Vagina (tissue), 2 donors: ENCODE results near the gene KCTD7. TPM values are rescaled to one million over a fixed set of nuclear protein-coding genes. Genes with fewer than 3 reads are reported as not detected.
"Not testable (repeated sequence)": the region's sequence is repeated elsewhere in the genome, so short reads cannot be mapped to it uniquely, and the experiment has no call there.

Source experiments
- DNase-seq, 2 donors: peaks; one replicate each; pipeline ENCODE4 v3.0.0-alpha.2; 2017; ENCODE audit errors: extremely low spot score in 2 of 2
- H3K27ac ChIP-seq: fragments of 200-600 bp; sonication (generic); one replicate; pipeline ENCODE4 v1.5.1; 2019
- H3K27me3 ChIP-seq: fragments of 200-600 bp; sonication (generic); one replicate; pipeline ENCODE4 v1.5.1; 2019
- H3K36me3 ChIP-seq, 2 donors: fragments of 200-600 bp; sonication (generic); one replicate each; pipeline ENCODE4 v1.5.1; 2017 to 2019
- H3K4me1 ChIP-seq: fragments of 200-600 bp; sonication (generic); one replicate; pipeline ENCODE4 v1.5.1; 2019
- H3K4me3 ChIP-seq, 2 donors: fragments of 200-600 bp; sonication (generic); 1 replicate in 1 of 2; 2 replicates in 1 of 2; pipeline ENCODE4 v1.5.1; 2016 to 2019
- H3K9me3 ChIP-seq: fragments of 200-600 bp; sonication (generic); one replicate; pipeline ENCODE4 v1.5.1; 2019
- POLR2A ChIP-seq, 2 donors: fragments of 450-650 bp; IDR thresholded peaks; one replicate each; pipeline ENCODE4 v1.6.1; 2017; ENCODE audit warnings: antibody characterized with exemption in 2 of 2, mild to moderate bottlenecking in 2 of 2, moderate library complexity in 2 of 2
- POLR2AphosphoS5 ChIP-seq, 2 donors: sonication (generic); formaldehyde crosslinking; IDR thresholded peaks; one replicate each; pipeline ENCODE4 v1.9.0; 2017; ENCODE audit warnings: antibody characterized with exemption in 2 of 2, mild to moderate bottlenecking in 2 of 2, low read depth in 1 of 2; ENCODE audit not compliant: insufficient read depth in 1 of 2
- intact Hi-C: fragments of 100-400 bp; cut with DNase I; formaldehyde crosslinking; loops from one replicate; pipeline ENCODE4 v1.15.1; 2023
- total RNA-seq: library from RNA; depleted of rRNA; stranded (reverse); fragments of >200 nt; gene quantifications from one replicate; pipeline ENCODE4 v1.2.3, GENCODE V29; 2016
- TF ChIP-seq, protein P1 (sequence below), 3 experiments: fragments of 450-650 bp in 2 of 3; fragments of 200-600 bp in 1 of 3; sonication (generic) in 1 of 3; IDR thresholded peaks; one replicate each; pipeline ENCODE4 v1.5.1; 2017 to 2019; ENCODE audit warnings: antibody characterized with exemption in 3 of 3, mild to moderate bottlenecking in 2 of 3, moderate library complexity in 2 of 3

KCTD7 gene
- total RNA-seq, 1 donor from 2014 or later: 20.6 TPM

DNA sequence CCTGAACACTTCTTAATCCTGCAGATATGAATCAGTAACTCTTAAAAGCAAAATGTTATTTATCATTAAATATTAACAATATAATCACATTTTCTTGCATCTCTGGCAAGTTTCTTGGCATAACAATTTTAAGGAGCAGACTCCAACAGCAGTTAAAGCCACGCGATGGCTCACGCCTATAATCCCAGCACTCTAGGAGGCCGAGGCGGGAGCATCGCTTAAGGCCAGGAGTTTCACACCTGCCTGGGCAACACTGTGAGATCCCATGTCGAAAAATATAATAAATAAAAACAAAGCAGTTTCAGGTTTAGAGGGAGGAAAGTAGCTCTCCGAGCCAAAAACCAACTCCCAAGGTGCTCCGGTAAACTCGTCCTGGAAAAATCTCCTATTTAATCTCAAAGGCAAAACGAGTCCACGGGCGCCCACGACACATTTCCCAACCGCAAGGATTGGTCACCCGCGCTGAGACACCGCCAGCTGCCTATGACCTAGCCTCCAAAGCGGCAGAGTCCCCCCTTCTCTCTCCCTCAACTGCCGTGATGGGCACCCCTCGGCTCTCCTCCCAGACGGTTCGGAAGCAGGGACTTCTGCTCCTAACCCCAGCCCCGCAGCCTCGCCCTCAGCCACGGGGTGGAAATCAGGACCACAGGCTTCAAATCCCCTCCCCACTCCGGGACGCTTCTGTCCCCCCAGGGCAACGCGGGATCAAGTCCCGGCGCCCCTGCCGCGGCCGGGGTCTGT lies 37.5 kb upstream of the KCTD7 start:
- intact Hi-C loops: loop anchor here (5.0 kb wide), 1 partner anchor 36 kb away; the partner anchor contains the start of gene KCTD7
- H3K27ac ChIP-seq: peak overlapping the region; percentile 98

DNA sequence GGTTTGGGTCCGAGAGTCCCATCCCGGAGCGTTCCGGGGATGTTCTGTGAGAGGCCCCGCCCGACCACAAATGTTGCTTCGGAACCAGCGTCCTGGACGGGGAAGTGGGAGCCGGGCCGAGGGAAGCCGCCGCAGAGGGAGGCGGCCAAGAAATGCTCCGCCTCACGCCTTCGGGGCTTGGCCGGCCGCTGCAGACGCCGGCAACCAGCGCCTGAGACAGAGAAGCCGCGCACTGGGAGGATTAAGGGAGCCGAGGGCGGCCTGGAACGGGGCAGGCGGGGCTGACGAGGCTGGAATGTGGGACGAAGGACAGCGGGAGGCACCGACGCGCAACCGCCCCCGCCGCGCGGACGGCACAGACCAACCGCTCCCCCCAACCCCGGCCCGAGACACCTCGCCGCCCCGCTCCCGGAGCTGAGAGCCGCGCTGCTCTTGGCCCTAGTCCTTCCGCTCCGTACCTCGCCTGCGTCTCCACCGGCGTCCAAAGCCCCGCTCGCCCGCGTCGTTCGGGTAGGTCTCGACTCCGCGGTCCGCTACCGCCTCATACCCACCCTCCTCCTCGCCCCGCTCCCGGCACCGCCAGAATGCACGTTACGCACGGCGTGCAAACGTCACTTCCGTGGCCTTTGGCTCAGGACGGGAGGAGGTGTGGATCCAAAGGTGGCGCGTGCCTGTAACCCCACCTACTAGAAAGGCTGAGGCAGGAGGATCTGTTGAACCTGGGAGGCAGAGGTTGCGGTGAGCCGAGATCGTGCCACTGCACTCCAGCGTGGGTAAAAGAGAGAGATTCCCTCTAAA lies 36.7 kb upstream of the KCTD7 start:
- H3K9me3 ChIP-seq: no peaks in the 10 kb centered on the region
- intact Hi-C loops: loop anchor here (5.0 kb wide), 1 partner anchor 35 kb away; the partner anchor contains the start of gene KCTD7
- TF ChIP-seq, protein P1, sequence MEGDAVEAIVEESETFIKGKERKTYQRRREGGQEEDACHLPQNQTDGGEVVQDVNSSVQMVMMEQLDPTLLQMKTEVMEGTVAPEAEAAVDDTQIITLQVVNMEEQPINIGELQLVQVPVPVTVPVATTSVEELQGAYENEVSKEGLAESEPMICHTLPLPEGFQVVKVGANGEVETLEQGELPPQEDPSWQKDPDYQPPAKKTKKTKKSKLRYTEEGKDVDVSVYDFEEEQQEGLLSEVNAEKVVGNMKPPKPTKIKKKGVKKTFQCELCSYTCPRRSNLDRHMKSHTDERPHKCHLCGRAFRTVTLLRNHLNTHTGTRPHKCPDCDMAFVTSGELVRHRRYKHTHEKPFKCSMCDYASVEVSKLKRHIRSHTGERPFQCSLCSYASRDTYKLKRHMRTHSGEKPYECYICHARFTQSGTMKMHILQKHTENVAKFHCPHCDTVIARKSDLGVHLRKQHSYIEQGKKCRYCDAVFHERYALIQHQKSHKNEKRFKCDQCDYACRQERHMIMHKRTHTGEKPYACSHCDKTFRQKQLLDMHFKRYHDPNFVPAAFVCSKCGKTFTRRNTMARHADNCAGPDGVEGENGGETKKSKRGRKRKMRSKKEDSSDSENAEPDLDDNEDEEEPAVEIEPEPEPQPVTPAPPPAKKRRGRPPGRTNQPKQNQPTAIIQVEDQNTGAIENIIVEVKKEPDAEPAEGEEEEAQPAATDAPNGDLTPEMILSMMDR (IDR thresholded peaks at IDR 0.05): no peak
- TF ChIP-seq POLR2AphosphoS5 (IDR thresholded peaks at IDR 0.05; ENCODE audit: insufficient read depth in 1 of 2, low read depth in 1 of 2) (peak; percentile 88 to 99), POLR2A (IDR thresholded peaks at IDR 0.05) (peak in 1 of 2 donors; percentile 90)
- no peaks in the 10 kb centered on the region for H3K36me3 ChIP-seq
- no peaks in the 10 kb centered on the region for H3K27me3 ChIP-seq
- H3K4me3 ChIP-seq: peak overlapping the region; percentile 84 to 99
- peak overlapping the region; percentile 98 for H3K27ac ChIP-seq
- H3K4me1 ChIP-seq: peaks cover 44% of the 10 kb centered on the region
- DNase-seq: peak; percentile 93 to 98

More for the DNA sequence above, 37.5 kb upstream of the KCTD7 start:
- not testable (repeated sequence) for H3K27me3 ChIP-seq, DNase-seq, H3K36me3 ChIP-seq, H3K9me3 ChIP-seq
- Histone ChIP-seq H3K4me1 (peaks cover 52% of the 10 kb centered on the region), H3K4me3 (peak overlapping the region; percentile 84 to 99)

DNA sequence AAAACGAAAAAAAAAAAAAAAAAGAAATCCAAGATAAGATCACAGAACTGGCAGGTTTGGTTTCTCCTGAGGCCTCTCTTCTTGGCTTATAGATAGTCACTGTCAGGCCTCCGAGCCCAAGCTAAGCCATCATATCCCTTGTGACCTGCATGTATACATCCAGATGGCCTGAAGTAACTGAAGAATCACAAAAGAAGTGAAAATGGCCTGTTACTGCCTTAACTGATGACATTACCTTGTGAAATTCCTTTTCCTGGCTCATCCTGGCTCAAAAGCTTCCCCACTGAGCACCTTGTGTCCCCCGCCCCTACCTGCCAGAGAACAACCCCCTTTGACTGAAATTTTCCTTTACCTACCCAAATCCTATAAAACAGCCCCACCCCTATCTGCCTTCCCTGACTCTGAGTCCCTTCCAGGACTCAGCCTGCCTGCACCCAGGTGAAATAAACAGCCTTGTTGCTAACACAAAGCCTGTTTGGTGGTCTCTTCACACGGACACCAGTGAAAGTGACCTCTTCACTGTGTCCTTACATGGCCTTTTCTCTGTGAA lies 36.0 kb upstream of the KCTD7 start:
- intact Hi-C loops: loop anchor here (5.0 kb wide), 1 partner anchor 35 kb away; the partner anchor contains the start of gene KCTD7
- Histone ChIP-seq H3K27ac (peak overlapping the region; percentile 98), H3K4me3 (peak overlapping the region; percentile 84 to 99), H3K4me1 (peaks cover 37% of the 10 kb centered on the region)
- DNase-seq, H3K27me3 ChIP-seq, H3K36me3 ChIP-seq, H3K9me3 ChIP-seq: not testable (repeated sequence)

DNA sequence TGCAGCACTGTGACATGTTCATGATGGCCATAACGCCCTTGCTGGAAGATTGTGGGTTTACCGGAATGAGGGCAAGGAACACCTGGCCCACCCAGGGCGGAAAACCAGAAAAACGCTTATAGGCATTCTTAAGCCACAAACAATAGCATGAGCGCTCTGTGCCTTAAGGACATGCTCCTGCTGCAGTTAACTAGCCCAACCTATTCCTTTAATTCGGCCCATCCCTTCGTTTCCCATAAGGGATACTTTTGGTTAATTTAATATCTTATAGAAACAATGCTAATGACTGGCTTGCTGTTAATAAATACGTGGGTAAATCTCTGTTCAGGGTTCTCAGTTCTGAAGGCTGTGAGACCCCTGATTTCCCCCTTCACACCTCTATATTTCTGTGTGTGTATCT lies 34.6 kb upstream of the KCTD7 start:
- H3K27ac ChIP-seq, H3K4me3 ChIP-seq, H3K36me3 ChIP-seq, H3K9me3 ChIP-seq, H3K27me3 ChIP-seq, DNase-seq: not testable (repeated sequence)
- peaks cover 27% of the 10 kb centered on the region for H3K4me1 ChIP-seq
- intact Hi-C loops: loop anchor here (5.0 kb wide), 1 partner anchor 33 kb away; the partner anchor contains the start of gene KCTD7

DNA sequence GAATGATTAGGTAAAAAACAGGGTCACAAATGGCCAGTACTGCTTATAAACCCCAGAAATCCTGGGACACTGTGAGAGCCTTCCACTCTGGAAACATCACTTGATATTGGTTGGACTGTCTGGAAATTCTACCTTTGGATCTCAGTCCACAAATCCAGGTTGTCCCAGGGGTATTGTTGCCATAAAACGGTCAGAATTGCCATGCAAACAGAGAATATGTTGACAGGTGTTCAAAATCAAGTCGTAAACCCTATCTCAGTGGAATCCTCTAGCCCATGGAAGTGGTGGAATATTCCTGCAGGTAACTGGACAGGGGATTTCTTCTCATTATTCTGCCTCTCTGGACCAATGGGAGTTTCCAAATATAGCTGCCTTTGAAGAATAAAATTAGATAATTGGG lies 31.2 kb upstream of the KCTD7 start:
- peaks cover 4% of the 10 kb centered on the region for H3K4me1 ChIP-seq
- TF ChIP-seq, protein P1 (IDR thresholded peaks at IDR 0.05): no peak
- TF ChIP-seq POLR2A (IDR thresholded peaks at IDR 0.05) (no peak), POLR2AphosphoS5 (IDR thresholded peaks at IDR 0.05; ENCODE audit: insufficient read depth in 1 of 2, low read depth in 1 of 2) (no peak)
- no peaks in the 10 kb centered on the region for H3K9me3 ChIP-seq
- DNase-seq: no peak
- no peak overlapping the region for H3K27ac ChIP-seq
- H3K27me3 ChIP-seq: no peaks in the 10 kb centered on the region
- no peaks in the 10 kb centered on the region for H3K36me3 ChIP-seq
- H3K4me3 ChIP-seq: no peak overlapping the region
- intact Hi-C loops: no loop called here

DNA sequence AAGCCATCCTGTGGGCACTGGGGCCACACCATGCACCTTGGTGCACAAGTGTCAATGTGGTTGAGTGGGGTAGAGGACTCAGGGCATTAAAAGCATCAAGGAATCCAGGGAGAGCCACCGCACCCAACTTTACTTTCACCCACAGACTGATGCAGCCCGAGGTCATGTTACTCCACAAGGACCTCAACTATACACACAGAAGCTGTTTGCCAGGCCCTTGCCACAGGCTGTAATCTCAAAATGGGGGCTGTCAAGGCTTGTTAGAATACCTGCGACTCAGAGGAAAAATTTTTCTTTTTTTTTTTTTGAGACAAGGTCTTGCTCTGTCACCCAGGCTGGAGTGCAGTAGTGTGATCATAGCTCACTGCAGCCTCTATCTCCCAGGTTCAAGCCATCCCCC lies 26.5 kb upstream of the KCTD7 start:
- no peak for DNase-seq
- H3K27ac ChIP-seq: no peak overlapping the region
- H3K27me3 ChIP-seq: no peaks in the 10 kb centered on the region
- no peaks in the 10 kb centered on the region for H3K4me1 ChIP-seq
- no peak overlapping the region for H3K4me3 ChIP-seq
- intact Hi-C loops: no loop called here
- no peak for TF ChIP-seq POLR2AphosphoS5 (IDR thresholded peaks at IDR 0.05; ENCODE audit: insufficient read depth in 1 of 2, low read depth in 1 of 2)
- no peaks in the 10 kb centered on the region for H3K36me3 ChIP-seq
- no peaks in the 10 kb centered on the region for H3K9me3 ChIP-seq
